Fibroblast of mammary gland (primary cell): ENCODE data around the gene BEST3.

Experiments used
- DNase-seq: peaks from one replicate; pipeline ENCODE4 v3.0.0-alpha.2; 2010; ENCODE audit warnings: low read depth
- H3K4me3 ChIP-seq: 2 replicates; pipeline ENCODE4 v1.5.1; 2011; ENCODE audit warnings: low read depth, mild to moderate bottlenecking, low read length, moderate library complexity; ENCODE audit not compliant: control insufficient read depth
- CTCF ChIP-seq: conservative IDR thresholded peaks from 2 replicates; pipeline ENCODE4 v1.5.1; 2011; ENCODE audit warnings: low read depth, low read length, inconsistent platforms; ENCODE audit not compliant: control insufficient read depth, insufficient read depth

Gene BEST3

GRCh38 chr12:69698769-69699540 is at the start of gene BEST3:
TSS of gene BEST3 (minus strand) at chr12:69699303. CDS start at chr12:69697798, 1,505 bp downstream.
- DNase-seq = no peak
- TF ChIP-seq CTCF = no peak
- H3K4me3 ChIP-seq = no peak within 1 kb of the TSS

- no peak for TF ChIP-seq CTCF
- H3K4me3 ChIP-seq = no peak overlapping the region
- no peak for DNase-seq
These were observed 45.0 kb upstream of the BEST3 start for GRCh38 chr12:69744109-69744508.

GRCh38 chr12:69739287-69740191 is 40.4 kb upstream of the BEST3 start:
- peak overlapping the region; percentile 69 for H3K4me3 ChIP-seq
- DNase-seq = peak; percentile 22
- TF ChIP-seq CTCF = no peak

GRCh38 chr12:69738351-69739286 is 39.5 kb upstream of the BEST3 start, which contains the start of gene RAB3IP:
TSS of gene RAB3IP (plus strand) at chr12:69738860. CDS start at chr12:69755409, 16,549 bp downstream.
- H3K4me3 ChIP-seq = peak within 1 kb of the TSS; percentile 69
- DNase-seq = peak; percentile 59
- TF ChIP-seq CTCF = no peak

- DNase-seq = no peak
- no peak overlapping the region for H3K4me3 ChIP-seq
- TF ChIP-seq CTCF = no peak
These were observed 34.5 kb upstream of the BEST3 start for GRCh38 chr12:69733638-69734037.

- DNase-seq = peak; percentile 33
- no peak for TF ChIP-seq CTCF
These were observed 33.0 kb upstream of the BEST3 start for GRCh38 chr12:69732088-69732487.

More at GRCh38 chr12:69732088-69732487, 33.0 kb upstream of the BEST3 start:
- no peak overlapping the region for H3K4me3 ChIP-seq
